GM18951 (cell line): Measurements from ENCODE around the gene TOMM20L.
"Not testable (repeated sequence)": the region's sequence is repeated elsewhere in the genome, so short reads cannot be mapped to it uniquely, and the experiment has no call there.

Experiments used
- POLR2A ChIP-seq: IDR thresholded peaks from 4 replicates; pipeline ENCODE4 v1.6.1; 2011; ENCODE audit warnings: mild to moderate bottlenecking; ENCODE audit not compliant: insufficient read length, insufficient read depth; ENCODE audit errors: extremely low read depth
- in situ Hi-C: fragments of 300-500 bp; cut with MboI; formaldehyde crosslinking; loops from one replicate; pipeline ENCODE4 v1.12.0; 2022; ENCODE audit warnings: low sequenced_read_pairs, mixed read lengths, inconsistent platforms; ENCODE audit not compliant: unreplicated experiment

Gene TOMM20L

GRCh38 chr14:58401587-58401986 is 5.9 kb downstream of the TOMM20L start:
- TF ChIP-seq POLR2A, result no peak
- in situ Hi-C loops, result no loop called here

- in situ Hi-C loops, result no loop called here
Measured at GRCh38 chr14:58408681-58409215, 13.0 kb downstream of the TOMM20L start.

GRCh38 chr14:58414845-58415244 is 19.1 kb downstream of the TOMM20L start:
- in situ Hi-C loops, result no loop called here
- no peak for TF ChIP-seq POLR2A

More at GRCh38 chr14:58408681-58409215, 13.0 kb downstream of the TOMM20L start:
- no peak for TF ChIP-seq POLR2A

- in situ Hi-C loops, result no loop called here
- no peak for TF ChIP-seq POLR2A
Measured at GRCh38 chr14:58415636-58416547, 20.2 kb downstream of the TOMM20L start.

- in situ Hi-C loops, result not testable (repeated sequence)
Measured at GRCh38 chr14:58416934-58417333, 21.2 kb downstream of the TOMM20L start.

GRCh38 chr14:58426670-58427280 is 31.0 kb downstream of the TOMM20L start:
- in situ Hi-C loops, result no loop called here
- peak; percentile 56 for TF ChIP-seq POLR2A

- peak; percentile 81 for TF ChIP-seq POLR2A
- in situ Hi-C loops, result no loop called here
Measured at GRCh38 chr14:58427281-58428117, 31.8 kb downstream of the TOMM20L start, which contains the start of the genes KIAA0586 and TIMM9. TSS of gene KIAA0586 (plus strand) at chr14:58427719. CDS start at chr14:58428265, 546 bp downstream. TSS of gene TIMM9 (minus strand) at chr14:58427531. CDS start at chr14:58411945, 15,586 bp downstream.

- no peak for TF ChIP-seq POLR2A
- in situ Hi-C loops, result no loop called here
Measured at GRCh38 chr14:58428118-58428683, 32.5 kb downstream of the TOMM20L start.

- in situ Hi-C loops, result no loop called here
- no peak for TF ChIP-seq POLR2A
Measured at GRCh38 chr14:58430156-58430555, 34.4 kb downstream of the TOMM20L start.

GRCh38 chr14:58439476-58439875 is 43.7 kb downstream of the TOMM20L start:
- in situ Hi-C loops, result no loop called here
- TF ChIP-seq POLR2A, result no peak

- TF ChIP-seq POLR2A, result no peak
- in situ Hi-C loops, result no loop called here
Measured at GRCh38 chr14:58444627-58445026, 48.9 kb downstream of the TOMM20L start.

GRCh38 chr14:58455593-58456265 is 60.0 kb downstream of the TOMM20L start:
- in situ Hi-C loops, result no loop called here
- TF ChIP-seq POLR2A, result no peak
